ENCODE measurements around the gene CD38.

The CD38 gene

DNA sequence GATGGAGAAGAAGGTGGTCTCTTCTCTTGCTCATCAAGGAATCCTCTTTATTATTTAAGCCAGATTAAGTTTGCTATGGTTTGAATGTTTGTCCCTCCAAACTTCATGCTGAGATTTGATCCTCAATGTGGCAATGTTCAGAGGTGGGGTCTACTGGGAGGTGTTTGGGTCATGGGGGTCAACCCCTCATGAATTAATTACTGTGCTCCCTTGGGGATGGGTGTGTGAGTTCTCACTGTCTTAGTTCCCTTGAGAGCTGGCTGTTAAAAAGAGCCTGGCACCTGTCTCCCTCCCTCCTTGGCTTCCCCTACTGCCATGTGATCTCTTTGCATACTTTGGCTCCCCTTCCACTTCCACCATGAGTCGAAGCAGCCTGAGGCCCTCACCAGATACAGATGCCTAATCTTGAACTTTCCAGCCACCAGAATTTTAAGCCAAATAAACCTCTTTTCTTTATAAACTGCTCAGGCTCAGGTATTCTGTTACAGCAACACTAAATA is 36.0 kb upstream of the CD38 start:
- no peak overlapping the region for H4K8ac ChIP-seq (ENCODE audit: low read depth, low read length)
- WGBS (ENCODE audit: extremely low coverage, insufficient coverage, insufficient read length) = no CpG with 5 or more reads among the region's 1 CpG

DNA sequence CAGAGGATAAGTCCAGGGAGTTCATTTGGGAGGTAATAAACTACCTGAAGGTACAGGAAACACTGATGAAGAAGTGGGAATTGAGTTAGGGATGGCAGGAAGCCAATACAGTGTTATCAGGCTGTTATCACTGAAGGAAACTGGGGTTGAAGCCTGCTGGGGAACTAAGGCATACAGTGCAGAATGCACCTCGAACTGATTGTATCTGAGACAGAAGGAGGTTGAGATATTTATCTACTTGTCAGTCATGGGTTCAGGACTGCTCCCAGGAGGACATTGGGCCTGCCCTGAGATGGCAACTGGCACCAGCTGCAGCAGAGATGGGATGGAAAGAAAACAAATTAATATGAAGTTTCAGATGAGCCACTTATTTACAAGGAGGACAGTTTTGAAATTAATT is 35.5 kb upstream of the CD38 start:
- Histone ChIP-seq H3K4me2 (ENCODE audit: low read length) (no peak overlapping the region), H3K79me1 (ENCODE audit: low read length) (no peaks in the 10 kb centered on the region), H3K36me3 (ENCODE audit: control insufficient read depth in 1 of 2, insufficient read depth in 2 of 2, low read length in 2 of 2) (no peaks in the 10 kb centered on the region), H2BK120ac (ENCODE audit: insufficient read depth, low read length, poor library complexity) (no peak overlapping the region), H2AFZ (ENCODE audit: insufficient read depth, low read length, poor library complexity) (no peak overlapping the region), H4K12ac (ENCODE audit: low read depth, low read length) (no peak overlapping the region), H3K9me3 (ENCODE audit: insufficient read depth, low read depth, low read length) (peaks cover 2% of the 10 kb centered on the region), H3K14ac (ENCODE audit: low read length) (no peak overlapping the region), H3K4me3 (ENCODE audit: low read depth, low read length) (no peak overlapping the region), H3K4ac (ENCODE audit: low read depth, low read length) (no peak overlapping the region), H3K27ac (ENCODE audit: low read depth, low read length) (no peak overlapping the region), H4K8ac (ENCODE audit: low read depth, low read length) (no peak overlapping the region), H3K79me2 (ENCODE audit: control insufficient read depth, insufficient read depth, low read length, poor library complexity) (no peaks in the 10 kb centered on the region), H2AK5ac (ENCODE audit: low read length) (no peak overlapping the region), H2BK5ac (ENCODE audit: low read depth, low read length, poor library complexity) (no peak overlapping the region), H3K27me3 (ENCODE audit: insufficient read depth, low read length) (no peaks in the 10 kb centered on the region), H3K9ac (ENCODE audit: low read length) (no peak overlapping the region), H2BK12ac (ENCODE audit: low read length) (no peak overlapping the region), H4K91ac (ENCODE audit: low read depth, low read length) (no peak overlapping the region), H3K23ac (ENCODE audit: low read length) (no peak overlapping the region), H3K4me1 (ENCODE audit: control insufficient read depth in 1 of 2, insufficient read depth in 2 of 2, low read length in 2 of 2) (no peaks in the 10 kb centered on the region), H3K18ac (ENCODE audit: low read length) (no peak overlapping the region)
- no peak for DNase-seq
- no CpG with 5 or more reads among the region's 1 CpG for WGBS (ENCODE audit: extremely low coverage, insufficient coverage, insufficient read length)

More for the DNA sequence above, 36.0 kb upstream of the CD38 start:
- Histone ChIP-seq H2BK5ac (ENCODE audit: low read depth, low read length, poor library complexity) (no peak overlapping the region), H3K27me3 (ENCODE audit: insufficient read depth, low read length) (no peaks in the 10 kb centered on the region), H3K79me1 (ENCODE audit: low read length) (no peaks in the 10 kb centered on the region), H2AK5ac (ENCODE audit: low read length) (no peak overlapping the region), H4K12ac (ENCODE audit: low read depth, low read length) (no peak overlapping the region), H3K9ac (ENCODE audit: low read length) (no peak overlapping the region), H3K4me3 (ENCODE audit: low read depth, low read length) (no peak overlapping the region), H3K9me3 (ENCODE audit: insufficient read depth, low read depth, low read length) (peaks cover 2% of the 10 kb centered on the region), H2BK12ac (ENCODE audit: low read length) (no peak overlapping the region), H3K14ac (ENCODE audit: low read length) (no peak overlapping the region), H4K91ac (ENCODE audit: low read depth, low read length) (no peak overlapping the region), H3K4ac (ENCODE audit: low read depth, low read length) (no peak overlapping the region), H3K36me3 (ENCODE audit: control insufficient read depth in 1 of 2, insufficient read depth in 2 of 2, low read length in 2 of 2) (no peaks in the 10 kb centered on the region), H2AFZ (ENCODE audit: insufficient read depth, low read length, poor library complexity) (no peak overlapping the region), H3K27ac (ENCODE audit: low read depth, low read length) (no peak overlapping the region), H3K23ac (ENCODE audit: low read length) (no peak overlapping the region), H3K18ac (ENCODE audit: low read length) (no peak overlapping the region), H3K79me2 (ENCODE audit: control insufficient read depth, insufficient read depth, low read length, poor library complexity) (no peaks in the 10 kb centered on the region), H2BK120ac (ENCODE audit: insufficient read depth, low read length, poor library complexity) (no peak overlapping the region), H3K4me1 (ENCODE audit: control insufficient read depth in 1 of 2, insufficient read depth in 2 of 2, low read length in 2 of 2) (no peaks in the 10 kb centered on the region), H3K4me2 (ENCODE audit: low read length) (no peak overlapping the region)
- DNase-seq = no peak

DNA sequence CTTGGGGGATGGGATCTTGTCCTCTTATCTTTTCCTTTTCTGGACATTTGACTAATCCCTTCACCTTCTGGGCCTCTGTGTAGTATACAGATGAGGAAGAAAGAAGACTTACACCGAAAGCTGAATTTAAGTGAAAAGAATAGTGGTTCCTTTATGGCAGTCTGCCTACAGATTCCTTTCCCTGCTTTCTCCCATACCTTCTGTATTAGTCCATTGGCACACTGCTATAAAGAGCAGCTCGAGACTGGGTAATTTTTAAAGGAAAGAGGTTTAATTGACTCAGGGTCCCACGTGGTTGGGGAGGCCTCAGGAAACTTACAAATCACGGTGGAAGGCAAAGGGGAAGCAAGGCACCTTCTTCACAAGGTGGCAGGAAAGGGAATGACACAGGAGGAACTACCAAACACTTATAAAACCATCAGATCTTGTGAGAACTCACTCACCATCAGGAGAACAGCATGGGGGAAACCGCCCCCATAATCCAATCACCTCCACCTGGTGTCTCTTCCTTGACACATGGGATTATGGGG is 34.0 kb upstream of the CD38 start:
- DNase-seq = no peak
- Histone ChIP-seq H2BK5ac (ENCODE audit: low read depth, low read length, poor library complexity) (no peak overlapping the region), H3K79me1 (ENCODE audit: low read length) (no peaks in the 10 kb centered on the region), H3K27ac (ENCODE audit: low read depth, low read length) (no peak overlapping the region), H2AFZ (ENCODE audit: insufficient read depth, low read length, poor library complexity) (no peak overlapping the region), H4K8ac (ENCODE audit: low read depth, low read length) (no peak overlapping the region), H2BK12ac (ENCODE audit: low read length) (no peak overlapping the region), H3K9me3 (ENCODE audit: insufficient read depth, low read depth, low read length) (peaks cover 2% of the 10 kb centered on the region), H3K14ac (ENCODE audit: low read length) (no peak overlapping the region), H3K4me3 (ENCODE audit: low read depth, low read length) (no peak overlapping the region), H3K36me3 (ENCODE audit: control insufficient read depth in 1 of 2, insufficient read depth in 2 of 2, low read length in 2 of 2) (no peaks in the 10 kb centered on the region), H3K4me1 (ENCODE audit: control insufficient read depth in 1 of 2, insufficient read depth in 2 of 2, low read length in 2 of 2) (no peaks in the 10 kb centered on the region), H3K23ac (ENCODE audit: low read length) (no peak overlapping the region), H3K18ac (ENCODE audit: low read length) (no peak overlapping the region), H3K79me2 (ENCODE audit: control insufficient read depth, insufficient read depth, low read length, poor library complexity) (no peaks in the 10 kb centered on the region), H3K27me3 (ENCODE audit: insufficient read depth, low read length) (no peaks in the 10 kb centered on the region), H2AK5ac (ENCODE audit: low read length) (no peak overlapping the region), H3K4ac (ENCODE audit: low read depth, low read length) (no peak overlapping the region), H2BK120ac (ENCODE audit: insufficient read depth, low read length, poor library complexity) (no peak overlapping the region), H3K9ac (ENCODE audit: low read length) (no peak overlapping the region), H3K4me2 (ENCODE audit: low read length) (no peak overlapping the region), H4K91ac (ENCODE audit: low read depth, low read length) (no peak overlapping the region), H4K12ac (ENCODE audit: low read depth, low read length) (no peak overlapping the region)
- no CpG with 5 or more reads among the region's 5 CpGs for WGBS (ENCODE audit: extremely low coverage, insufficient coverage, insufficient read length)

DNA sequence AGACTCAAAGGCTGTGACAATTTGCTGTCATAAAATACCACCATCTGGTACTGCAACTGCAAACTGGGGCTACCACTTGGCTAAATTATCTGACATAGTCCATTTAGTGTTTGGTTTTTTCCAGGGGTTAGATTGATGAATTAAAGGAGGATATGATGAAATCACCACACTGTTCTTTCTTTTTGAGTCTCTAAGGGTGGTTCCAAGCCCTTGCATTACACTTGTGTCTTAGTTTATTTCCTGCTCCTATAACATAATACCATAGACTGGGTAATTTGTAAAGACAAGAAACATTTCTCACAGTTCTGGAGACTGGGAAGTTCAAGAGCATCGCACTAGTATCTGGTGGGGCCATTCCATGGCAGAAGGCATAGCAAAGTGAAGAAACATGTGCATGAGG is 32.0 kb upstream of the CD38 start:
- H3K36me3 ChIP-seq (ENCODE audit: control insufficient read depth in 1 of 2, insufficient read depth in 2 of 2, low read length in 2 of 2) = no peaks in the 10 kb centered on the region
- no peaks in the 10 kb centered on the region for H3K27me3 ChIP-seq (ENCODE audit: insufficient read depth, low read length)
- no peak overlapping the region for H3K27ac ChIP-seq (ENCODE audit: low read depth, low read length)
- H3K14ac ChIP-seq (ENCODE audit: low read length) = no peak overlapping the region
- no peak overlapping the region for H3K4me2 ChIP-seq (ENCODE audit: low read length)
- no peak overlapping the region for H3K23ac ChIP-seq (ENCODE audit: low read length)
- no peak overlapping the region for H2BK12ac ChIP-seq (ENCODE audit: low read length)
- H3K4me3 ChIP-seq (ENCODE audit: low read depth, low read length) = no peak overlapping the region
- H3K4ac ChIP-seq (ENCODE audit: low read depth, low read length) = no peak overlapping the region
- H3K4me1 ChIP-seq (ENCODE audit: control insufficient read depth in 1 of 2, insufficient read depth in 2 of 2, low read length in 2 of 2) = no peaks in the 10 kb centered on the region
- no peak overlapping the region for H2AFZ ChIP-seq (ENCODE audit: insufficient read depth, low read length, poor library complexity)
- no peak overlapping the region for H4K91ac ChIP-seq (ENCODE audit: low read depth, low read length)
- no peak overlapping the region for H2BK5ac ChIP-seq (ENCODE audit: low read depth, low read length, poor library complexity)
- no peak overlapping the region for H3K18ac ChIP-seq (ENCODE audit: low read length)
- peaks cover 1% of the 10 kb centered on the region for H3K9me3 ChIP-seq (ENCODE audit: insufficient read depth, low read depth, low read length)
- H4K8ac ChIP-seq (ENCODE audit: low read depth, low read length) = no peak overlapping the region
- H3K79me1 ChIP-seq (ENCODE audit: low read length) = no peaks in the 10 kb centered on the region
- no peak overlapping the region for H3K9ac ChIP-seq (ENCODE audit: low read length)
- H2BK120ac ChIP-seq (ENCODE audit: insufficient read depth, low read length, poor library complexity) = no peak overlapping the region
- H2AK5ac ChIP-seq (ENCODE audit: low read length) = no peak overlapping the region
- WGBS (ENCODE audit: extremely low coverage, insufficient coverage, insufficient read length) = no CpG with 5 or more reads among the region's 1 CpG
- no peaks in the 10 kb centered on the region for H3K79me2 ChIP-seq (ENCODE audit: control insufficient read depth, insufficient read depth, low read length, poor library complexity)
- no peak for DNase-seq
- no peak overlapping the region for H4K12ac ChIP-seq (ENCODE audit: low read depth, low read length)

Data from trophoblast cell (in vitro differentiated cells and primary cell).